ENCODE results near the gene PSORS1C2.
"Not testable (repeated sequence)": the region's sequence is repeated elsewhere in the genome, so short reads cannot be mapped to it uniquely, and the experiment has no call there.

PSORS1C2 gene

GRCh38 chr6:31138982-31139381, at the start of gene PSORS1C2:
TSS of gene PSORS1C2 (minus strand) at chr6:31139066. CDS start at chr6:31139026, 40 bp downstream.
- DNase-seq: no peak

DNA sequence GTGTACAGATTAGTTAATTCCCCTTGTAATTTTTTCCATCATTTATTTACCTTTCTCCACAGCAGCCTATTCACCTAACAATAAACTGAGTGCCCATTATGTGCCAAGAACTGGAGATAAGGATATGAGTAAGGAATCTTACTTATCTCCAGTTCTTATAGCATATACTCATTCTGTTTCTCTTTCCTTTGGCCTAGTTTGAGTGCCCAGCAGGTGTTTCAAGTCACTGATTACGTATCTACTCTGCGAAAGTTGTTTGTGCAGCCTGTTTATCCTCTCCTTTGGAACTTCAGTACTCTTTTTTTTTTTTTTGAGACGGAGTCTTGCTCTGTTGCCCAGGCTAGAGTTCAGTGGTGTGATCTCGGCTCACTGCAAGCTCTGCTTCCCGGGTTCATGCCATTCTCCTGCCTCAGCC, 48.9 kb upstream of the PSORS1C2 start:
- no peak for DNase-seq

DNA sequence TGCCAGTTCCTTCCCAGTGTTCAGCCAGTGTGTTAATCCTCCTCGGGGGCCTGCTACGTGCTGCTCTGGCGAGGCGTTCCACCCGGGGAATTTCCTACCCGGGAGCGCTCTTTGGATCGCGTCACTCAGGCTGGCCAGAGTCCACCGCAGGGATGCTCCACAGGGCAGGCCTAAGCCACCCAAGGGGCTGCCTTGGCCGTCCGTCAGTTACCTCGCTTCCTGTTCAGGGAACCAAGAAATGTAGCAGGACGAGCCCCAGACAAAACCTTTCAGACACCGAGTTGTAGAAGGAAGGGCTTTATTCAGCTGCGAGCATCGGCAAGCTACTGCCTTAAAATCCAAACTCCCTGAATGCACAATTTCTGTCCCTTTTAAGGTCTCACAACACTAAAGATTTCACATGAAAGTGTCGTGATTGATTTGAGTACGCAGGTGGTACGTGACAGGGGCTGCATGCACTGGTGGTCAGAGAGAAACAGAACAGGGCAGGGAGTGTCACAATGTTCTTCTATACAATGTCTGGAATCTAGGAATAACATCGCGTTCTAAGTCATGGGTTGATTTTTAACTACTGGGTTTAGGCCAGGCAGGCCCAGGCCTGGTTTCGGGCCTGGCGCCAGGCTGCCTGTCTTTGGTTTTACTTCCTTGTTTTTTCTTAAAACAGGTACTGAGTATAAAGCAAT, 47.3 kb upstream of the PSORS1C2 start:
- DNase-seq: no peak

DNA sequence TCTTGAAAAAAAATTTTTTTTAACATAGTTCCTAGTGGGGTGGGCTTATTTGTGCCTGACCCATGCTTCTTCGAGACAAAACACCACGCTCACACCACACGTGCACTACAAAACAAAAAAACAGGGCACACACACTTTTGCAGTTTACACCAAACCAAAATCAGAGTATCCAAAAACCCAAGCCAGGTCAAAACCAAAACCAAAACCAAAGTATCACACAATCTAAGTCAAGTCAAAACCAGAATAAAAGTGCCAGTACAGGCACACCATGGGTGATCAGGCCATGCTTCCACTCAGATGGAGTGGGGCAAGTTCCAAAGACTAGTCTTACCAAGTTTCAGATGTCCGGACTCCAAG, 46.8 kb upstream of the PSORS1C2 start:
- DNase-seq: not testable (repeated sequence)

GRCh38 chr6:31183859-31184258, 45.0 kb upstream of the PSORS1C2 start:
- not testable (repeated sequence) for DNase-seq

DNA sequence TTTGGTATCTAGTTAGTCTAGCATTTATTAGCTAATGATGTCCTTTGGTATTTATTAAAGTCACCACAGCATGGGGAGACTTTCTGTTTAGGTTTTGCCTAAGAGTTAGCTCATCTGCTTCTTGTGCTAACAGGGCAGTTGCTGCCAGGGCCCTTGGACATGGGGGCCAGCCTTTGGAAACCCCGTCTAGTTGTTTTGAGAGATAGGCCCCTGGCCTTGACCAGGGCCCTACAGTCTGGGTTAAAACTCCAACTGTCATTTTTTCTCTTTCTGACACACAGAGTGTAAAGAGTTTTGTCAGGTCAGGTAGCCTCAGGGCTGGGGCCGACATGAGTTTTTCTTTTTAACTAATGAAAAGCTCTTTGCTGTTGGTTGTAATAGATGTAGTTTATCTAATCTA, 44.4 kb upstream of the PSORS1C2 start:
- DNase-seq: not testable (repeated sequence)

GRCh38 chr6:31180500-31180899, 41.6 kb upstream of the PSORS1C2 start:
- DNase-seq: no peak

- no peak for DNase-seq
Measured at GRCh38 chr6:31179896-31180295, 41.0 kb upstream of the PSORS1C2 start.

DNA sequence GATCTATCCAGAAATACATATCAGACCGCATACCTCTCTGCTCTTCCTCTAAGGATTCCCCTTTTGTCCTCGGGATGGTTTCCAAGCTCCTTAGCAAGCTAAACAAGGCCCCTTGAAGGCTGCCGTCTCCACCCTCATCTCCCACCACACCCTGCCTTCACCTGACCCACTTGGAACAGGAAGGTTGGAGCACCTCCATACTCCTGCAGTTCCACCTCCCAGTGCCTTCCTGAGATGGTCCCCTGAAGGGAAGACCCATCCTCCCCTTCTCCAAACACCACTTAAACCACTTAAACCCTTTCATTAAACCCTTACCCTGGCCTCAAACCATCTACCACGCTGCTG, 40.1 kb upstream of the PSORS1C2 start:
- DNase-seq: no peak

- no peak for DNase-seq
Measured at GRCh38 chr6:31178143-31179041, 39.5 kb upstream of the PSORS1C2 start.

GRCh38 chr6:31175971-31176370, 37.1 kb upstream of the PSORS1C2 start:
- DNase-seq: no peak

GRCh38 chr6:31174378-31174777, 35.5 kb upstream of the PSORS1C2 start:
- no peak for DNase-seq

GRCh38 chr6:31173406-31173805, 34.5 kb upstream of the PSORS1C2 start:
- no peak for DNase-seq

DNA sequence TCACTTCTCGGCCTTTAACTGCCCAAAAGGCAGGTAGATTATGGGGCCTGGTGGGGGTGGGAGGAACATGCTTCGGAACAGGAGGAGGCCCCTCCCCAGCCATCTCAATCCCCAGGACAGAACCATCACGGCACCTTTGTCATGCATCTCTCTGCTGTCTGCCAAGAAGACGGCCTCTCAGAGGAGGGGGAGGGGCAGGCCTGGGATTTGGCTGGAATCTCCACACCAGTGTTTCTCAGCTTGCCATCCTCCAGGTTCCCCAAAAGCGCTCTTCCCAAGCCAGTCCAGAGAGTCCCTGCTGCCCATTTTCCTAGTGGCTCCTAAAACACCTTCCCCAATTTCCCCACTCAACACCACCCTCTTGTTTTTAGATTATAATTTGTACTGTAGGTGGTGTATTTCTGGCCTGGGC, 34.1 kb upstream of the PSORS1C2 start:
- DNase-seq: no peak

DNA sequence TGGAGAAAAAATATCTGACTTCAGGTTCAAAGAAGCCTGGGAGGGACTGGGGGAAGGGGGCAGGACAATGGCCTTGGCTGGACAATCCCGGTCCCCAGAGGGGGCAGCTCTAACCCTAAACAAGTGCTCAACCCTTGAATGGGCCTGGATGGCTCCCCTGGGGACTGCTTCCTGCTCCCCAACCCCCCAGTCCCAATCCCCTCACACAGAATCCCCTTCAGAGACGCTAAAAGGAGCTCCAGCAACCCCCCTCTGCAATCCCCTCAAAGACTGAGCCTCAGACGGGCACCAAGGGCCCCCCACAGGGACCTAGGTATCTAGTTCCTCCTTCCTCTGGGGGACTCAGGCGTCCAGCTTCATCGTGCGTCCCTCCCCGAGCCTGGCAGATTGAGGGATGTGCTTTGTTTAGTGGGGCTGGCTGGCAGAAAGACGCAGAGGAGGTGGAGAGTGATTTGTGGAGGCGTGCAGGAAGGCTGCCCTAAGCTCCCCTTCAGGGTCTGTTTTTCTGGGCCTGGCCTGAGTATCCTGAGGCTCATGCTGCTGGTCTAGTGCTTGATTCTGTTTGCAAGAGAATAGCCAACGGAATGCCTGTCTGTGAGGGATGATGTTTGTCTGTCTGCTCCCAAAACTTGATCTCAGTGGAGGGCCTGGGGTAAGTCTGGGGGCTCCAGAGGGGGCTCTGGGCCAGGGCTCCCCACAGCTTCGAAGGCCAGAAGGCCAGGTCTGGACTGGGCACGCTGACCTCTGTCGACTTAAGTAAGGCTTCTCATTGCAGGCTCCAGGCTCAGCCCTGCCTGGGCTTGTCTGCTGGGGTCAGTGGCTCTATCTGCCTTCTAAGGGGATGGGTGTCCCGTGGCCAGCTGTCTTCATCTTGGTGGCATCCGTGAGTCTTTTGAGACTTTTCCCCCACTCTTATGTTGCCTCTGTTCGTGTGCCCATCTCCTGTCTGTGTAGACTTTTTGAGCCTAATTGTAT, 33.4 kb upstream of the PSORS1C2 start:
- DNase-seq: no peak

GRCh38 chr6:31170987-31171671, 32.3 kb upstream of the PSORS1C2 start:
- no peak for DNase-seq

DNA sequence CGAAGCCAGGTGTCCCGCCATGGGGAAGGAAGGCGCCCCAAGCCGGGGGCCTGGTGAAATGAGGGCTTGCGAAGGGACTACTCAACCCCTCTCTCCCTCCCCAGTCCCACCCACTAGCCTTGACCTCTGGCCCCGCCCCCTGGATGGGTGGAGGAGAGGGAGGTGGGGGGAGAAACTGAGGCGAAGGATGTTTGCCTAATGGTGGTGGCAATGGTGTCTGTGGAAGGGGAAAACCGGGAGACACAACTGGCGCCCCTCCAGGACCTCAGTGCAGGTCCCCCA, 31.7 kb upstream of the PSORS1C2 start, which contains the start of gene POU5F1:
Gene POU5F1, minus strand, starts transcription at position 83 of the 282 bp plus-strand sequence. Its CDS starts 62 bp downstream, at position 21.
- DNase-seq: no peak

DNA sequence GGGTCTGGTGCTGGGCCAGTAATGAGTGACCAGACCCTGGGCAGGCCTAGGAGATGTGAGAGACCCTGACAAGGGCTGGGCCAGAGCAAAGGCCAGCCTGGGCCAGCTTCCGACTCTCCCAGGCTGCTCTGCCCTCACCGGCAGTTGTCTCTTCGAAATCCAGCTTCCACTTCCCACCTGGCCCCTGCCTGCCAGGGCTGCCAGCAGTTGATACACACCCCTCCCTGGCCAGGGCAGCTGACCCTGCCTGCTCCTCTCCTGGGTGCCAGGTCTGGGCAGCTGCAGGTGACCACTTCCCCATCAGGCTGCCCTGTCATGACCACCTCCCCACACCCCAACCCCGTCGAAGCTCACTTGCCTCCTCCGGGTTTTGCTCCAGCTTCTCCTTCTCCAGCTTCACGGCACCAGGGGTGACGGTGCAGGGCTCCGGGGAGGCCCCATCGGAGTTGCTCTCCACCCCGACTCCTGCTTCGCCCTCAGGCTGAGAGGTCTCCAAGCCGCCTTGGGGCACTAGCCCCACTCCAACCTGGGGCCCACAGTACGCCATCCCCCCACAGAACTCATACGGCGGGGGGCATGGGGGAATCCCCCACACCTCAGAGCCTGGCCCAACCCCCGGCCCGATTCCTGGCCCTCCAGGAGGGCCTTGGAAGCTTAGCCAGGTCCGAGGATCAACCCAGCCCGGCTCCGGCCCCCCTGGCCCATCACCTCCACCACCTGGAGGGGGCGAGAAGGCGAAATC, 31.2 kb upstream of the PSORS1C2 start:
- DNase-seq: not testable (repeated sequence)

- no peak for DNase-seq
Measured at GRCh38 chr6:31169123-31169857, 30.4 kb upstream of the PSORS1C2 start.

GRCh38 chr6:31168606-31169005, 29.7 kb upstream of the PSORS1C2 start:
- no peak for DNase-seq

GRCh38 chr6:31165986-31166385, 27.1 kb upstream of the PSORS1C2 start:
- no peak for DNase-seq

Measured in NCI-H524 treated with DMSO at 0.1 percent for 48 hours (cell line).